GM12801 (cell line): Measurements from ENCODE around the gene SCN1B.

Experiments used
- TF ChIP-seq, protein P1 (sequence below): IDR thresholded peaks from one replicate; pipeline ENCODE4 v1.5.1; 2011; ENCODE audit warnings: control low read depth; ENCODE audit not compliant: insufficient read length; ENCODE audit errors: extremely low read depth

Gene SCN1B

DNA sequence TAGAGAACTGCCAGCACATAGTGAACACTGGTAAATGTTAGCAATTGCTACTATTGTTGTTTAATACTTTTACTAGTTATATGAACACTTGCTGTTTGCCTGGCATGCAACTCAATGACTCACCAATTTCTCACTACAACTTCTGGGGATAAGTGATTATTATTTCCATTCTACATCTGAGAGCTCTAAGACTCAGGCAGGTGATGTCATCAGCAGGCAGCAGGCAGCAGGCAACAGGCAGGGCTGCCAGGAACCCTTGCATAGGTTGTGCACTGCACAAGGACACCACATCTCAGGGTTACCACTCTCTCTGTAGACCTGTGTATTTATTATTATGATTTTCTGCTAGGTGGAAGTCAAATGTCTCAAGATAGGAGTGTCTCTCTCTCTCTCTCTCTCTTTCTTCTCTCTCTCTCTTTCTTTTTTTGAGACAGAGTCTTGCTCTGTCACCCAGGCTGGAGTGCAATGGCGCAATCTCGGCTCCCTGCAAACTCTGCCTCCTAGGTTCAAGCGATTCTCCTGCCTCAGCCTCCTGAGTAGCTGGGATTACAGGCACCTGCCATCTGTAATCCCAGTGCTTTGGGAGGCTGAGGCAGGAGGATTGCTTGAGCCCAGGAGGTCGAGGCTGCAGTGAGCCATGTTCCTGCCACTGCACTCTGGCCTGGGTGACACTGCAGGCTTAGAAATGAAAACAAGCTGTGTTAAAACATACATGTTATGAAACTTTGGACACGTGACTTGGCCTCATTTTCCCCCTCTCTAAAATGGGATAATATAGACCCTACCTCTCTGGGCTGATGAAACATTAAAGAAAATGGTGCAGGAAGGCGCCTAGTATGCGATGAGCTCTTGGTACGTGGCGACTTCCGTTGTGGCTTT lies 33.9 kb downstream of the SCN1B start:
- TF ChIP-seq, protein P1, sequence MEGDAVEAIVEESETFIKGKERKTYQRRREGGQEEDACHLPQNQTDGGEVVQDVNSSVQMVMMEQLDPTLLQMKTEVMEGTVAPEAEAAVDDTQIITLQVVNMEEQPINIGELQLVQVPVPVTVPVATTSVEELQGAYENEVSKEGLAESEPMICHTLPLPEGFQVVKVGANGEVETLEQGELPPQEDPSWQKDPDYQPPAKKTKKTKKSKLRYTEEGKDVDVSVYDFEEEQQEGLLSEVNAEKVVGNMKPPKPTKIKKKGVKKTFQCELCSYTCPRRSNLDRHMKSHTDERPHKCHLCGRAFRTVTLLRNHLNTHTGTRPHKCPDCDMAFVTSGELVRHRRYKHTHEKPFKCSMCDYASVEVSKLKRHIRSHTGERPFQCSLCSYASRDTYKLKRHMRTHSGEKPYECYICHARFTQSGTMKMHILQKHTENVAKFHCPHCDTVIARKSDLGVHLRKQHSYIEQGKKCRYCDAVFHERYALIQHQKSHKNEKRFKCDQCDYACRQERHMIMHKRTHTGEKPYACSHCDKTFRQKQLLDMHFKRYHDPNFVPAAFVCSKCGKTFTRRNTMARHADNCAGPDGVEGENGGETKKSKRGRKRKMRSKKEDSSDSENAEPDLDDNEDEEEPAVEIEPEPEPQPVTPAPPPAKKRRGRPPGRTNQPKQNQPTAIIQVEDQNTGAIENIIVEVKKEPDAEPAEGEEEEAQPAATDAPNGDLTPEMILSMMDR: no peak

DNA sequence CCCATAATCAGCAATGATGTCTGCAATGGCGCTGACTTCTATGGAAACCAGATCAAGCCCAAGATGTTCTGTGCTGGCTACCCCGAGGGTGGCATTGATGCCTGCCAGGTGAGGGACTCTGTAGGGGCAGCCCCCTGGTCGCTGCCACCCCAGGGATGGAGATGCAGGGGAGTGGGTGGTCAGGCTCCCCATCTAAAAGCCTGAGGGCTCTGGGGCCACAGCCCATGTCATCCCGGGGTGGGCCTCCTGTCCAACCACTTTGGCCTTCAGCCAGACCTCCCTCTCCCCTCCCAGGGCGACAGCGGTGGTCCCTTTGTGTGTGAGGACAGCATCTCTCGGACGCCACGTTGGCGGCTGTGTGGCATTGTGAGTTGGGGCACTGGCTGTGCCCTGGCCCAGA lies 35.3 kb downstream of the SCN1B start:
- TF ChIP-seq, protein P1: no peak

DNA sequence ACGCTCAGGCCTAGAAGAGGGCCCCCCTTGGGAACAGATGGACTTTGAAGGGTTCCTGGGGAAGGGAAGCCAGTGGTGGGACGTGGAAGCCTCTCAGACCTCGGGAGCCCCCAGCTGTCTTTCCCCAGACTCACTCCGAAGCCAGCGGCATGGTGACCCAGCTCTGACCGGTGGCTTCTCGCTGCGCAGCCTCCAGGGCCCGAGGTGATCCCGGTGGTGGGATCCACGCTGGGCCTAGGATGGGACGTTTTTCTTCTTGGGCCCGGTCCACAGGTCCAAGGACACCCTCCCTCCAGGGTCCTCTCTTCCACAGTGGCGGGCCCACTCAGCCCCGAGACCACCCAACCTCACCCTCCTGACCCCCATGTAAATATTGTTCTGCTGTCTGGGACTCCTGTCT lies 35.9 kb downstream of the SCN1B start:
- TF ChIP-seq, protein P1: no peak

DNA sequence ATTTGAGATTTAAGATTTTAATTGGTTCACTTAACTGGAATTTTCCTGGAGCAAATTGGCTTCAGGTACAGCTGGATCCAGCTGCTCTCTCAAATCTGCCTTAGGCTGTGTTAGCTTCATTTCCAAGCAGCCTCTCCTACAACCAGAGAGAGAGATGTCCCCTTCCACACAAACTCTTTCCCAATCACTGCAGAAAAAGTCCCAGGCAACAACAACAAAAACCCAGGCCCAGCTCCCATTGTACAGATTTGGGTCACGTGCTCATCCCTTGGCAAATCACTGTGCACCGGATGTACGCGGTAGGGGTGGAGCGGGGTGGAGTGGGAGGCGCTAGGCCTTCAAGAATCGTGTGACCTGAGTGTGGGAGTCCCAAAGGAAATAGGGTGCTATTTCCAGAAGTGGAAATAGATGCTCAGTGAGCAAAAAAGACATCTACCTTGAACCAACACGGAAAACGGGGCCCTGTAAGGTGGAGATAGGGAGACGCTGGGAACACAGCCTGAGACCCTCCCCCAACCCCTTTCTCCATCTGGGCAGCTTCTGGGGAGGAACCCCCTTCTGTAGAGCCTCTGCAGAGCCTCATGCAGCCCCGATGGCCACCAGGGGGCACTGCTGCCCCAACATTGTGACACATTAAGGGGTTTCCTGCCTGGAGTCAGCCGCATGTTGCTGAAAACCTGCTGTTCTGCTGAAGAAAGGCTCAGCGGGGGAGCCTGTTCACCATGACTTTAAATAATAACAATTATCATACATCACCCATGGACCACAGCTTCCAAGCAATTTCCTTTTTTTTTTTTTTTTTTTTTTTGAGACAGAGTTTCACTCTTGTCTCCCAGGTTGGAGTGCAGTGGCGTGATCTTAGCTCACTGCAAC lies 36.7 kb downstream of the SCN1B start:
- TF ChIP-seq, protein P1: no peak

DNA sequence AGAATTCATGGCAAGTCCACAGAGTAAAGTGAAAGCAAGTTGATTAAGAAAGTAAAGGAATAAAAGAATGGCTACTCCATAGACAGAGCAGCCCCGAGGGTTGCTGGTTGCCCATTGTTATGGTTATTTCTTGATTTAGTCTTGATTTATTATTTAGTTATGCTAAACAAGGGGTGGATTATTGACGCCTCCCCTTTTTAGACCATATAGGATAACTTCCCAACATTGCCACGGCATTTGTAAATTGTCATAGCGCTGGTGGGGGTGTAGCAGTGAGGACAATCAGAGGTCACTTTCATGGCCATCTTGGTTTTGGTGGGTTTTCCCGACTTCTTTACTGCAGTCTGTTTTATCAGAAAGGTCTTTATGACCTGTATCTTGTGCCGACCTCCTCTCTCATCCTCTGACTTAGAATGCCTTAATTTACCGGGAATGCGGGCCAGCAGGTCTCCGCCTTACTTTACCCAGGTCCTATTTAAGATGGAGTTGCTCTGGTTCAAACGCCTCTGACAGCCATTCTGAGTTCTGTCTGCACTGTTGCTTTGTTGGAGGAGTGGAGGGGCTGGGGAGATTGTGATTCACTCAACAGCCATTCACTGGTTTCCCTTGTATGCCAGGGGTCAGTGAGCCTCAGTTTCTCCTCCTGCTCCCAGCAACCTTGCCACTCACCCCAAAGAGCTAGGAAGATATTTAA lies 38.8 kb downstream of the SCN1B start:
- TF ChIP-seq, protein P1: no peak

DNA sequence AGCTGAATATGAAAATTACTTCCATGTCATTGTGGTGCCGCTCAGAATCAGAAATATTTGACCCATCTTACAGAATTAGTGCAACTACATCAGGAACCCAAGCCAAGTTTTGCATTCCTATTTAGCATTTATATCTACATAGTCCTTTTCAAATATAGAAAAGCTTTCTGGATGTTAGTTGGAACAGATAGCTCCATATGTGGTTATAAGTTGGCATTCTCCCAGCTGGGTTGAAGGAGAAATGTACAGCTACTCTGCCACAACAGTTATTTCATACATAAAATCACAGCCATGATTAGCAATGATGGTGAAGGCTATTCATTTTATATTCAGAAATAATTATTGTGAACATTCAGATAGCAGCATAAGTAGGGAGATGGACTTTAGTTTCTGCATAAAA lies 39.4 kb downstream of the SCN1B start:
- TF ChIP-seq, protein P1: no peak

DNA sequence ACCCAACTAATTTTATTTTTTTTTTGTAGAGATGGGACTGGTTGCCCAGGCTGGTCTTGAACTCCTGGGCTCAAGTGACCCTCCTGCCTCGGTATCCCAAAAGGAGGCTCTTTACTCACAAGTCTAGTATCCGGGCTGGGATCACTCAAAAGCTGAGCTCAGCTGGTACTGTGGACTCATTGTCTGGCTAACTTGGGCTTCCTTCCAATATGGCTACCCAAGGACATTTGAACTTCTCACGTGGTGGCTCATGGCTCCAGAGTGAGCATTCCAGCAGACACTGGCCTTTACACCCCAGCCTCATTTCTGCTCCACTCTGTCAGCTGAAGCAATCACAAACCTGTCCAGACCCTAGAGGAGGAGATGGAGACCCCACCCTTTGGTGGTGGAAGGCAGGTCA lies 40.2 kb downstream of the SCN1B start:
- TF ChIP-seq, protein P1: no peak
